NCI-H1436 (cell line): ENCODE results near the gene DACH1.
"Not testable (repeated sequence)": the region's sequence is repeated elsewhere in the genome, so short reads cannot be mapped to it uniquely, and the experiment has no call there.

Experiments
- DNase-seq: peaks from one replicate; lab custom pipeline; 2025; lab: John Stamatoyannopoulos, UW

Gene DACH1

DNA sequence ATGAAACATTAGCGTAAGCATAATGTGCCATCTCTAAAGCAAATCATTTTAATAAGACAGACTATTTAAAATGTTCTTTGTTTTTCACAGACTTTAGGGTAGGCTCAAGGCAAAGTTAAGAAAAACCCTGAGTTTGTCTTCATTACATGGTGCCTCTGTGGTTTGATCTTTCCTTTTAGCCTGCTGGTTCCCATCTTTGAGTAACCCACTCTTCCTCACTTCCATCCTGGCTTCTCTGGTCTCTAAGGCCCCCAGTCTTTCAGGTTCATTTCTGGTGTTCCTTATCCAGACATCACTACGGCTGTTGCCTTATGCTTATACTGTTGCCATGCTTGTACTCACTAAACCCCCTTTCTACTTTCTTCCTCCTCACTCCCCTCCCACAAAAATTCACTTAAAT, 38.4 kb downstream of the DACH1 start:
- no peak for DNase-seq

DNA sequence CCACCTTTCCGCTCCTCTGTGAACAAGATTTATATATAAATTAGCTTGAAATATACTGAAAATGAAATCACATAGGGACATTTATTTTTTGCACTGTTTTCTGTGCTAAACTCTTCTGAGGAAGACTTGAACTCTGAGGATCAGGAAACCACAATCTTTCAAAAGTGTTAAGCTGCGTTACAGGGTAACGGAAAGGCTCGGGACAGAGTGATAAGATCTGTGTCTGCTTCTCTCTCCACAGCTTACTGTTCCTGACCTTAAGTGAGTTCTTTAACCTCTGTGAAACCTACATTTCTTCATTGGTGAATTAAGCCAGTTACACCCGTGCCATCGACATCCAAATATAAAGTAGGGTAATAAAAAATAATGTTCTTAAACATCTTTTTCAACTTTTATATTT, 38.9 kb downstream of the DACH1 start:
- DNase-seq = no peak

DNA sequence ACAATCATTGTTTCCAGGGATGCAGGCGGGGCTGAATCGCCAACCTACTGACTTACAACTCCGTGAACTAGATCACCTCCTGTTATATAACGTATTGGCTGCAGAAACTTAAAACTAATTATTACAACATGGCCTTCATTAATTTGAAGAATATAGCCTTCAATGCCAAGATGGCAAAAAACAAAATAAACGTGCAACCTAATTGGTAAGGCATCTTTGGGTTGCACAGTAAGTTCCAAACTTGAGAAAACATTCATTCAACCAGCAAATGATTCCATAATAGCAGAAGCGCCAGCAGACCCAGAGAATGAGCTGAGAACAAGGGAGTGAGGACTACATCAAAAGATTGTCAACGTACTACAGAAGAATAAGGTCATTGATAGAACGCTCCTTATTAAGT, 39.8 kb downstream of the DACH1 start:
- DNase-seq = no peak

DNA sequence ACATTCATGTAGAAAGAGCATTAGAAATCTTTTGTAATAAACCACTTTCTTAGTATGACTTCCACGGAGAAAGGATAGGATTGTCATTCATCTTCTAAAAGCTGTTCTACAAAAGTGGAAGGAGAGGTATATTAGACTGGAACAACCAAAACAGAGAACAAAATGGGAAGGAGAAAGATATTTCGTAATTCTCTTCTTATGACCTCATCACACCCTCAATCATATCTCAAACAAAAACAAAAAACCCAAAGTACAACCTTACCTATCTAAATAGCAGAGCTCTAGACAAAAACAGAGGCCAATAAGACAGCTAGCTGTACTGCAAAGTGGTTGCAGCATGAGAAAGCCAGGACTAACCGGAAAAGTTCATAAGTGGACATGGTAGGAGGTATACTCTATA, 46.3 kb downstream of the DACH1 start:
- DNase-seq = no peak

DNA sequence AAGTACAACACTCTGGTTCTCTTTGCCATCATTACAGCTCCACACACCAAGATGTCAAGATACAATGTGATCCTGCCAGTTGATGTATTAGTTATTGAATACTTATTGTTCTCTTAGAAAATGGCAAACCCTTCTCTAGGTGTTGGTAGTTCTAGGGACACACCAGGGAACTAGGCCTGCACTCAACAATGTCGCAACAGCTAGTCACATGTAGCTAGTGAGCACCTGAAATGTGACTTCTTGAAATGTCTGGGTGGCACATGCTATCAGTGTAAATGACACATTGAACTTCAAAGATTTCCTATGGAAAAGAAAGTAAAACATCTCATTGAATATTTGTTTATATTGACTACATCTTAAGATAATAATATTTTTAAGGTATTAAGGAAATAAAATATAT, 49.7 kb downstream of the DACH1 start:
- no peak for DNase-seq

DNA sequence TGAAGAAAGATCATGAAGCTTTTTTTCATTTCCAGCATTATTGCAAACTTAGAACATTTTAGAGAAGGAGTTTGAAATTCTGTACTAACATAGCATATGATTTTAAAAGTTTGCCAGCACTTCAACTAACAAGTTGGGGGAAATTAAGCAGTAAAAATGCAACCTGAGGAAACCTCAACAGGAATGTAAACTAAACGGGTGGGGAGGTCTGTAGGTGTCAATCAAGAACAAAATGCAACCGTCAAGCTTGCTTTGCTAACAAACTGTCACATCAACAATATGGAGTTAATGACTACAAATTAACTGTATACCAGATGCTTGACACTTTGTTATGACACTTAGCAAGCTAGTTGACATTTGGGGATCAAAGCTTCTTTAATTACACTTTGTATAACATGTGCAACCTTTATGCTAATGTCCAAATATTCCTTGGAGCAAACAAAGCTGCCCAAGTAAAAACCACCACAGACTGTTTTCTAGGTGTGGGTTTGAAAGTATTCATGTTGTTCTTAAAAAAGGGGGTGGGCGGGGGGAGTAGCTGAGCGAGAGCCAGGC, 52.1 kb downstream of the DACH1 start:
- DNase-seq = no peak

DNA sequence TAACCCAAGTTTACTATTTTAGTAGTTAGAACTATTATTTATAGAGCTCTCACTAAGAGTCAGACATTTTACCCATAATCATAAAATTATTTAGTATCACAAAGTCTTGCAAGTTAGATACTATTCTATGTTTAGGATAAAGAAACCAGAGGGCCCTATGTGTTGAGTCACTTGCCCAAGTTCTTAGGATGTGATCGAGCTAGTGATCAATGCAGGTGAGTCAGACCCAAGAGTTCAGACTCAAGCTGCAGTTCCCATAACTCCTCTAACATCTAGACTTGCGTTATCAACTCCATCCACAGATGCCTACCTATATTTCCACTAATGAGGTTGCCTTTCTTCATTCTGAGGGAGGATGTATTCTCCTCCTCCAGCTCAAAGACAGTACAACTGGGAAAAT, 53.8 kb downstream of the DACH1 start:
- no peak for DNase-seq

DNA sequence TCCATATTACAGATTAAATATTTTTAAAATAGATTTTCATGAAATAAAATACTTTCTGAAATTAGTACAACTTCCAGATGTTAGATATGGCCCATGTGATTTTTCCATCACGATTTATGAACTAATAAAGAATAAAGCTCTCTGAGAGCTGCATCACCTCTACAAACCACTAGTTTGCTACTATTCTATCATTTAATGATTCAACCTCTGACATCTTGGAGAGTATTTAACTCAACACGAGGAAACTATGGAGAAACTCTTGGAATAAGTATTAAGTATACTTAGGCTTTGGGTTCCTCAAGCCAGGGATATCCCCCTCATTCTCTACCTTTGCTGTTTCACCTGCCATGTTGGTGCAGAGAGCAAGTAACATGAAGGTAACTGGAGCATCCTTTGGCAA, 55.7 kb downstream of the DACH1 start:
- no peak for DNase-seq

DNA sequence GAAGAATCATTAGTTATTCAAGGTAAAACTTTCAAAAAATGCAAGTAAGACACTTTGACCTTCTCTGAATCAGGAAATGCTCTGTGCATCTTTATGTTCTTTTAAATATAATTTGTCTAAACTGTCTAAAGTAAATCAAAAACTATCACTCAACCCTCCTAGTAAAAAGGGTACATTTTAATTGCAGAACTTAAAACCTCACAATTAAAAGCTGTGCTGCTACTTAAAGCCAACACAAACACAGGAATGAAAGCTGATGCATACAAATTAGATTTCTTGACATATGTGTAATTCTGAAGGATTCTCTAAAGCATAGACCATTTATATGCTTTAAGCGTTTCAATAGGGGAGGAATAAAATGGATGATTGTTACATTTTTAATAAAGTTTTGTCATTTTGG, 58.3 kb downstream of the DACH1 start:
- no peak for DNase-seq

DNA sequence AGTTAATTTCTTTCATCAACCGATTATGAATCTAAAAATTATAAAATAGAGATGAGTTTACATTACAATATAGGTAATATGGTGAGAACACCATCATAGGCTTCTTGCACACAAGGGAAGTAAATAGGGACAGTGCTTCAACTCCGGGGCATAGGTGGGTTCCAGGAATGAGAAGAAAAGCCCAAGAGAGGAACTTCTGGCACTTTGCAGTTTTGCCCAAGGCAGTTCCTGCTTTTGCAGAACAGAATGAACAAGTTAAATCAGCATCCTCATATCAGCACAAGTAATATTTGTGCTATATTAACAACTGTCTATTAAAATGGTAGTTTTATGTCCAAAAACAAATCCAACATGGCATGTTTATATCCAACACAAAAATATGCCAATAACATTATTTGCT, 60.1 kb downstream of the DACH1 start:
- DNase-seq = no peak

DNA sequence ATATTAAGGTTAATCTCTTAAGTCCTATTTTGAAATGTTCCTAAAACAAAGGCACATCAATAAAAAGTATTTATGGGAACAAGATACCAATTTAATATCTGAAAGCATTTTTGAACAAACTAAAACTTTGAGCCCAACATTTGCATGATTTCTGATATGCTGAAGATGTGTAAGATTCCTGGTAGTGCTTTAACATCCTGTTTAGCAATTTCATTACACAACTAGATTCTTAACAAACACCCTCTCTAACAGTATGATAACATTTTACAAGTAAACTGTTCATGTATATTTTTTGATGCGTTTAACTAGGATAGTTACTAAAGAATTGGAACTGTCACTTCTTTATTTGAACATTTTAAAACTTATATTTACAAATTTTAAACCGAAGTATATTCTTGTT, 63.9 kb downstream of the DACH1 start:
- DNase-seq = no peak

DNA sequence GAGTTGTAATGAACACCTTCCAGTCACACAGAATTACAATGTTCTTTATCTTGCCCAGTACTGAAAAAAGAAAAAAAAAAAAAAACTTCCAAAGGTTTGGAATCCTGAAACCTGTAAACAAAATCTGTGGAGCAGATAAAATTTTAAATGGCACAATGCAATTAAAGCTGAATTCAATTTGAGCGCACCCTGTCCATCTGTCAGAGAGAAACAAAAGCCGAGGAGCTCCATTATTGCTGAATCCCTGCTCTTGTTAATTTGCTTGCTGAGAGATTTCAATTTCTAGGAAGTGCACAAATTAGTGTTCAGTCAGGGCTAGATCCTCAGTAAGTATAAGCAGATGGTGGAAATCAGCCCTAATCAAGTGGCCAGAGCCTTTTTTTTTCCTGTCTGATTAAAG, 65.2 kb downstream of the DACH1 start:
- peak; percentile 60 for DNase-seq

DNA sequence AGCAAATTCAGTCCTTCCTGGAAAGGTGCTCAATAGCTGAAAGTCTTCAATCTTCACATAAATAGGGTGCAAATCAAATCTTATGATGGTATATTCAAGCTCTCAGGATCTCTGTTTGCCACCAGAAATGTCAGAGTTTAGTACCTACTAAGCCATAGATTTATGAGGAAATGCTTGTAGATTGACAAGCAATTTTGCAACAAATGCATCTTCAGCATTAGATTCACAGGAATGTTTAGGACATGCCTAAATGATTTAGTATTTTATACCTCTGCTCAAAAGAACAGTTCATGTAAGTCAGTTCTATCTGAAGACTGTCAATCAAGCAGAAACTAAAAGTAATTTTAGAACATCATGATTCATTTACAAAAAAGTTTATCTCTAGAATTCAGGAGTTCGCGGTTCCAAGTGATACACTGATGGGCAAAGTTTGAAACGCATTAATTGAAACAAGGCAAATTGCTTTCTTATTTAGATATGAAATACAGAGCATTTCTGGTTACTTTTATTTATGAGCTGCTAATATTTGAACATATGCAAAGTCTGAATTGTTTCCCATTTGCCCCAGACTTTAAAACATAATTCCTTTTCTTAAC, 65.7 kb downstream of the DACH1 start:
- no peak for DNase-seq

DNA sequence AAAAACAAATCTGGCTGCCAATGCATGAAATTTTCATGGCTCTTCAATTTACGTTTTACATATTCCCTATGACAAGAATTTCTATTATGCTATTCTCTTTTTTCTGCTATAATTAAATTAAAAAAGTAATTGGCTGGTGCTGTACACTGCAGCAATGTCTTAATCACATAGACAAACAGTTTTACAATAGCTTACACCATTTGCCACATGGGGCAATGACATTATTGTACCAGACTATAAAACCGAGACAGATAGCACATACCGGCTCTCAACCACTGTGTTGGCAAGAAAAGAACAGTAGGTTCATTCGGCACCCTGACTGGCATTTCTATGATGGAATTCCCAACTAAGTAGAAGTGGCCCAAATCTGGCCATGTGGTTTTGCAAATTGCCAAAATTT, 67.7 kb downstream of the DACH1 start:
- DNase-seq = no peak

DNA sequence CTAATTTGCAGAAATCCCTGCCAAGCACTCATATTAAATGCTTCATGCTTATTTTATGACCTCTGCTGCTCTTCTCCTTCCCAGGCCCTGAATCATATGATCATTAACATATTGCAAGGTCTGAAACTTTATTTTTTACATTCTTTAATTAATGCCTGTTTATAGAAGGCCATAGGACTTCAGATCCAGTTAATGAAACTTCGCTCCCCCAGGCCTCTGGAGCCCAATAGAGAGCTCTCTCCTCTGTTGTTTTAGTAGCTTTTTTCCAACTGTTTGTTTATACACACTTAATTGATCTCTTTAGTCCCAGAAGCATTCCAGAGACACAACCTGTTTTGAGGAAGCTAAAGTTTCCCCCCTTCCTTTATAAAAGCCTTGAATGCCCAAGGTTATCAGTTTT, 68.3 kb downstream of the DACH1 start:
- no peak for DNase-seq

DNA sequence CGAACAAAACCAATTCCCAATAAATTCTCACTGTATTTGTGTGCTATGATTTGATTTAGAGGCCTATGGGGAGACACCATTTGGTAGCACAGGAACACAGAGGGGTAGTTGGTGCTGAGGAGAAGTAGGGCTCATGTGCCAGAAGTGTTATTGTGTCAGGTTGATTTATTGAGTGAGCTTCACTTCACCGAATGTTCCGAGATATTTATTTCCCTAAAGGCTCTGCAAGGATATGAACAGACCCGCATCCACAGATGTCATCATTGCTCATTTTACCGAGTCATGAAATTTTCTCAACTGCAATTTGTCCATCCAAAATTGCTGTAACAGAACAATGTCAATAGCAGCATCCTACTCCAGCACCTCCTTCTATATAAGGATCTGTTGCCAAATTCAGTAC, 69.5 kb downstream of the DACH1 start:
- DNase-seq = peak; percentile 28

DNA sequence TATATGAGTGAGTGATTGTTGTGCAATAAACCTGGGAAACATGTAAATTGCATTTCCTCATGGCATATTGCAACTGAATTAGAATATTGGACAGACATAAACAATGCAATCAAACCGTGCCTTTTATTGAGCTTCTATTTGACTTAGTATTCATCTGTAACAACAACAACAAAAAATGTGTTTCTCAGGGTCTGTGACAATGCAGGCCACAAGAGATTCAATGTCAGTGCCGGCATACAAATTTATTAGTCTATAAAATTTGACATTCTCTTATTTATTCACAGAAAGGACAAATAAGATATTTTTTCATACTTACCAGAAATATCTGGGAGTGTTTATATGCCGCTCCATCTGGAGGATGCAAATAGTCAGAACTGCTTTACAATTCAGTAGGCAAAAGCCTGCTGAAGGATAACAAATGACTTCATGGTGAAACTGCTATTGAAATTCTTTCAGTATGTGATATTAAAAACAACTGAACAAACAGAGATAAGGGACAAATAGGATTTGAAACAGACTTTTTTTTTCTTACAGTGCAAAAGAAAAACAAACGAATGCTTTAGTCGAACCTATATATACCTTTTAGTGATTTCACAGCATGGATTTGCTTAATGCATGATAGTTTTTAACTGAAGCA, 77.2 kb downstream of the DACH1 start:
- no peak for DNase-seq

DNA sequence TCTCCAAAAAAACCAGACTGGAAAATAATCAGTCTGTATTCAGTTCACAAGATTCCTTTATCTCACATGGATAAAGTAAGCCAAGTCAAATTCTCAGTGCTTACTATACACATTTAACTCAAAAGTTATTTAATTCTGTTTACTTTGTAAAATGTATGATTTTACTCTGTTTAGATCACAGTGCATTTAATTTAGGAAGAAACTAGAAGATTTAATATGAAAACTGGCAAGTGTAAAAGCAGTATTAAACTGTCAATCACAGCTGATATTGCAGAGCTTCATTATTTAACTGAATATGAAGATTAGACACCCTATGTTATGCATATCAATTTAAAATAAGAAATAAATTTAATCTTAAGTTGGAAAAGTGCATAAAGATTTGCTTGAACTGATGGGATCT, 78.0 kb downstream of the DACH1 start:
- DNase-seq = no peak

DNA sequence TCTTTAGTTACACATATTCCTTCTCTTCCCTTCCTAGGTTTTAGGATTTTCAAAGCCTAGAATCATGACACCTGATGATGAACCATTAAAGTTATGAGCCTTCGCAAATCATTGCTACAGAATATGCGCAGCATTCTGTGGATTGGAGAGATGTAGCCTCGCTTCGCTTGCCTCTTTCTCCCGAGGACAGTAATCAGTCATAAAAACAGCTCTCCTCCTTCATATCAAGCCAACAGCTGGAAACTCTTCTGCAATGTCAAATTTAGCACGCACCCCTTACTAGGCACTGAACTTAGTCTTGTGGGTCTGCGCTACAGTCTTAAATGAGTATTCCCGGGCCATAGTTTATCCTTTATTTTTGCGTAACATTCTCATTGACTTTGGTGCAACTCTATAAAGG, 79.6 kb downstream of the DACH1 start:
- no peak for DNase-seq

DNA sequence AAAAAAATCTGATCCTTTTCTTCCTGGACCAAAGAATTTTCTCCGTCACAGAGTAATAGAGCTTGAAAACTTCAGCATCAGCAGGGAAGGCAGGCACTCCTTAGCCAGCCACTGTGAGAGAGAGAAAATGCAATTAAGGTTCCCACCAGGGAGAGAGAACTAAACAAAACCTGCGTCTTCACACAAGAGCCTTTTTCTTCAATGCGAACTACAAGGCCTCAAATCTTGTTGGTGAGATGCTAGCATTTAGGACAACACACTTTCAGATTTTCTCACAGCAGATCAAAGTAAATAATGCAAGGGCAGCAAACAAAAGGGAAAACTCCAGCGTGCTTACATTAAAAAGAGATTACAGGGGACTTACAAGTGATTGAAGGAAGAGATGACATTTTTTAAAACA, 80.1 kb downstream of the DACH1 start:
- DNase-seq = no peak

DNA sequence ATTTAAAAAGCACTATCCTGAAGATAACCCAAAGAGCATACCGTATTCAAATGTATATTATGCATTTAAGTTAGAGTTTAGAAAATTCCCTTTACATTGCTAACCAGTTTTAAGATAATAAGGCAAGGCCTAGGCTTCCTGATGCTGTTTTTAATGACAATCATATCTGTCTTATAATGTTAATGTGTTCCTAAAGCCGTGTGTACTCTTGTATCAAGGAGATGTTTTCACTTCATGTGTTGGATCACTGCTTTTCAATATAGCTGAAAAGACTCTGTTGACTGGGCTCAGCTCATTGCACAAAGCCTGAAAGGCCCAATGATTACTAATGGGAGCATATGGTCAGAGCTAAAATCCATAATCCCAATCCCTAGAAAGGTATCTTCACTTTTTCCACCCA, 81.6 kb downstream of the DACH1 start:
- no peak for DNase-seq

DNA sequence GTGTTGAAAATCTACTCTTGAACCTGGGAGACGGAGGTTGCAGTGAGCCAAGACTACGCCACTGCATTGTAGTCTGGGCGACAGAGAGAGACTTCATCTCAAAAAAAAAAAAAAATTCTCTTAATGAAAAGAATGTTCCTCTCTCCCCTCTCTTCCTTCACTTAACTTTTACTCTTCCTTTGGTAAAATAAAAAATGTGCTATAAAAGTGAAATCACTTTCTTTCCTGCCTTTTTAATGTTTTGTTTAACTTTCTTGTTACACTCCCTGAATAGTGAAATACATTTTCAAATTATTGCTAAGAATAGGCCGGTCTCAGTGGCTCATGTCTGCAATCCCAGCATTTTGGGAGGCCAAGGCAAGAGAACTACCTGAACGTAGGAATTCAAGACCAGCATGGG, 86.5 kb downstream of the DACH1 start:
- no peak for DNase-seq

DNA sequence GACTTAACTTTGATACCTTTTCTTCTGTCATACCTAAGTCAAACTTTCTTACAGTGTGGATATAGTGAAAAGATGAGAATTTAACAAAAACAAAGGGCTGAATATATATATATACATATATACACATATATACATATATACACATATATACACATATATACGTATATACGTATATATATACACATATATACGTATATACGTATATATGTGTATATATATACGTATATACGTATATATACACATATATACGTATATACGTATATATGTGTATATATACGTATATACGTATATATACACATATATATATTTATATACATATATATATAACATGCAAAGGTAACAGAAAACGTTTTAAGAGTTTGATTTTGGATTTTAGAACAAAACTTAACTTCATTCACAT, 88.0 kb downstream of the DACH1 start:
- DNase-seq = not testable (repeated sequence)

DNA sequence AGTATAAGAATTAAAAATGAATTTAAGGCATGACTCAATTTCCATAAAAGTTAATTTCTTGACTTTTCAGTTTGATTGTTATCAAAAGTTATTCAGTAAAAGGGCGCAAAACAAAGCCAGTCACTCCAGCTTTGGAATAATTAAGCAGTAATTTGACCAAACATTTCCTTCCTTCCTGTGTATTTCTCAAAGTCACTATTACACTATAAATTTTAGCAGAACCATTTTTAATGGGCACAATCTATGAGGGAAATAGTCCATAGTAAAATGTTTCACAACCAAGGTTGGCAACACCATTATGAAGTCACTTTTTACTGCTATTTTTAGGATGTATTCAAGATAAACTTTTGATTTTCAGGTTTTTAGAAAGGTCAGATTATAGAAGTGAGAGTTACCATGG, 91.0 kb downstream of the DACH1 start:
- DNase-seq = no peak
